H1 (cell line): ENCODE measurements around the gene SEMA3E. TPM values are rescaled to one million over a fixed set of nuclear protein-coding genes. Genes with fewer than 3 reads are reported as not detected.

Source experiments
- CTCF ChIA-PET: fragments of 300-600 bp; sonication (Branson Sonifier 250); formaldehyde crosslinking; loops from one replicate; lab custom pipeline; 2021; ENCODE audit not compliant: partially characterized antibody; lab: Charles Lee
- POLR2A ChIA-PET: fragments of 300-600 bp; sonication (Branson Sonifier 250); formaldehyde crosslinking; loops from one replicate; lab custom pipeline; 2021; ENCODE audit warnings: inconsistent platforms; ENCODE audit not compliant: partially characterized antibody; lab: Charles Lee
- DNase-seq, 2 experiments: peaks; one replicate each; pipeline versions ENCODE4 v3.0.0 to v3.0.0-alpha.2; 2010 to 2022; ENCODE audit warnings: low spot score in 2 of 2, low read depth in 1 of 2, mixed read lengths in 1 of 2
- FAIRE-seq: peaks from 2 replicates; lab custom pipeline; 2011; peaks lifted over from hg19 to GRCh38; lab: Jason Lieb, UNC
- H2AFZ ChIP-seq: 2 replicates; pipeline ENCODE4 v1.8.1; 2012; ENCODE audit warnings: low read length, inconsistent platforms
- H2AK5ac ChIP-seq: 2 replicates; pipeline ENCODE4 v1.6.1; 2013; ENCODE audit warnings: low read depth, low read length
- H2BK120ac ChIP-seq: replicated peaks from 2 replicates; pipeline ENCODE3; 2013; ENCODE audit warnings: low read depth, low read length, inconsistent platforms
- H2BK12ac ChIP-seq: 2 replicates; pipeline ENCODE4 v1.6.1; 2013; ENCODE audit warnings: low read depth, low read length
- H2BK15ac ChIP-seq: 2 replicates; pipeline ENCODE4 v1.6.1; 2013; ENCODE audit warnings: low read length
- H2BK20ac ChIP-seq: 2 replicates; pipeline ENCODE4 v1.6.1; 2013; ENCODE audit warnings: low read length
- H2BK5ac ChIP-seq: 2 replicates; pipeline ENCODE4 v1.6.1; 2013; ENCODE audit warnings: low read depth, low read length
- H3K14ac ChIP-seq: 2 replicates; pipeline ENCODE4 v1.6.1; 2013; ENCODE audit warnings: inconsistent platforms; ENCODE audit not compliant: insufficient read length
- H3K18ac ChIP-seq: 2 replicates; pipeline ENCODE4 v1.6.1; 2013; ENCODE audit warnings: low read length; ENCODE audit errors: extremely low read depth
- H3K23ac ChIP-seq: 2 replicates; pipeline ENCODE4 v1.6.1; 2013; ENCODE audit warnings: inconsistent platforms; ENCODE audit not compliant: insufficient read length
- H3K23me2 ChIP-seq: 2 replicates; pipeline ENCODE4 v1.6.1; 2013; ENCODE audit warnings: low read depth, low read length
- H3K27ac ChIP-seq: 2 replicates; pipeline ENCODE4 v1.6.1; 2011; ENCODE audit warnings: low read depth, low read length, inconsistent platforms
- H3K27me3 ChIP-seq, 4 experiments: replicated peaks in 1 of 4; 1 replicate in 1 of 4; 2 replicates in 3 of 4; pipeline versions ENCODE4 v1.6.1 to v1.8.1; 2011 to 2013; ENCODE audit warnings: low read length in 3 of 4, mild to moderate bottlenecking in 3 of 4, inconsistent platforms in 2 of 4, mixed read lengths in 2 of 4, moderate library complexity in 1 of 4; ENCODE audit not compliant: control insufficient read depth in 3 of 4, insufficient read depth in 3 of 4; ENCODE audit errors: extremely low read depth in 1 of 4
- H3K36me3 ChIP-seq, 4 experiments: 2 replicates each; pipeline versions ENCODE4 v1.6.1 to v1.8.1; 2011 to 2013; ENCODE audit warnings: mild to moderate bottlenecking in 4 of 4, low read length in 3 of 4, moderate library complexity in 2 of 4, control low read depth in 1 of 4, inconsistent platforms in 1 of 4; ENCODE audit not compliant: insufficient read depth in 4 of 4, control insufficient read depth in 2 of 4
- H3K4ac ChIP-seq: replicated peaks from 2 replicates; pipeline ENCODE3; 2013; ENCODE audit warnings: low read length, low read depth, mixed read lengths, inconsistent platforms; ENCODE audit not compliant: insufficient read length
- H3K4me1 ChIP-seq, 4 experiments: replicated peaks in 1 of 4; 1 replicate in 1 of 4; 2 replicates in 3 of 4; pipeline versions ENCODE4 v1.6.1 to v1.8.1; 2011 to 2013; ENCODE audit warnings: low read length in 3 of 4, inconsistent platforms in 2 of 4, mixed read lengths in 1 of 4; ENCODE audit not compliant: insufficient read depth in 4 of 4, control insufficient read depth in 3 of 4
- H3K4me2 ChIP-seq, 2 experiments: 2 replicates each; pipeline versions ENCODE4 v1.6.1 to v1.8.1; 2011 to 2013; ENCODE audit warnings: low read depth in 2 of 2, low read length in 2 of 2, control low read depth in 1 of 2, inconsistent platforms in 1 of 2, mild to moderate bottlenecking in 1 of 2; ENCODE audit not compliant: insufficient read depth in 1 of 2
- H3K4me3 ChIP-seq, 4 experiments: fragments of 200-600, 300-600 bp in 1 of 4; sonication (generic), shearing (Covaris generic), sonication (Bioruptor Twin) in 1 of 4; 2 replicates each; pipeline versions ENCODE4 v1.5.1 to v1.8.1; 2011 to 2016; ENCODE audit warnings: low read length in 4 of 4, low read depth in 3 of 4, control low read depth in 2 of 4, inconsistent platforms in 2 of 4, mild to moderate bottlenecking in 2 of 4, mixed read lengths in 1 of 4, moderate library complexity in 1 of 4; ENCODE audit not compliant: insufficient read depth in 2 of 4; ENCODE audit errors: extremely low read depth in 1 of 4
- H3K56ac ChIP-seq: replicated peaks from 2 replicates; pipeline ENCODE3; 2013; ENCODE audit warnings: low read depth, mild to moderate bottlenecking, mixed read lengths, low read length, inconsistent platforms; ENCODE audit not compliant: insufficient read length
- H3K79me1 ChIP-seq: 2 replicates; pipeline ENCODE4 v1.6.1; 2013; ENCODE audit warnings: low read depth, low read length, control low read depth
- H3K79me2 ChIP-seq, 2 experiments: 2 replicates each; pipeline versions ENCODE4 v1.6.1 to v1.8.1; 2012 to 2013; ENCODE audit warnings: low read length in 2 of 2, mild to moderate bottlenecking in 2 of 2, inconsistent platforms in 1 of 2; ENCODE audit not compliant: insufficient read depth in 2 of 2, control insufficient read depth in 1 of 2
- H3K9ac ChIP-seq, 4 experiments: replicated peaks in 1 of 4; 1 replicate in 1 of 4; 2 replicates in 3 of 4; pipeline versions ENCODE4 v1.6.1 to v1.8.1; 2011 to 2013; ENCODE audit warnings: low read depth in 3 of 4, low read length in 3 of 4, control low read depth in 2 of 4, mild to moderate bottlenecking in 2 of 4, moderate library complexity in 2 of 4, inconsistent platforms in 1 of 4; ENCODE audit errors: extremely low read depth in 1 of 4
- H3K9me3 ChIP-seq, 2 experiments: 2 replicates each; pipeline versions ENCODE4 v1.6.1 to v1.8.1; 2012 to 2013; ENCODE audit warnings: mild to moderate bottlenecking in 2 of 2, moderate library complexity in 2 of 2, control low read depth in 1 of 2, inconsistent platforms in 1 of 2, low read depth in 1 of 2, low read length in 1 of 2, mixed read lengths in 1 of 2; ENCODE audit not compliant: insufficient read depth in 2 of 2
- H4K20me1 ChIP-seq, 2 experiments: replicated peaks in 1 of 2; 2 replicates each; pipeline versions ENCODE3 to v1.8.1; 2011 to 2013; ENCODE audit warnings: inconsistent platforms in 2 of 2, low read length in 2 of 2, mild to moderate bottlenecking in 1 of 2; ENCODE audit not compliant: insufficient read depth in 2 of 2, control insufficient read depth in 1 of 2
- H4K5ac ChIP-seq: 2 replicates; pipeline ENCODE4 v1.6.1; 2013; ENCODE audit warnings: low read length, low read depth, mixed read lengths, inconsistent platforms; ENCODE audit not compliant: insufficient read length
- H4K8ac ChIP-seq: 2 replicates; pipeline ENCODE4 v1.8.0; 2013; ENCODE audit warnings: mild to moderate bottlenecking, moderate library complexity, low read length, inconsistent platforms; ENCODE audit not compliant: insufficient read depth; ENCODE audit errors: extremely low read depth
- H4K91ac ChIP-seq: replicated peaks from 2 replicates; pipeline ENCODE3; 2013; ENCODE audit warnings: low read length, mixed read lengths, inconsistent platforms; ENCODE audit not compliant: insufficient read length
- CHD1 ChIP-seq: IDR thresholded peaks from 2 replicates; pipeline ENCODE4 v1.6.1; 2012; ENCODE audit warnings: low read depth, low read length, improper control_type of control experiment
- FOSL1 ChIP-seq: IDR thresholded peaks from 2 replicates; pipeline ENCODE4 v1.6.1; 2011; ENCODE audit warnings: mild to moderate bottlenecking, low read depth, low read length, moderate library complexity; ENCODE audit not compliant: insufficient read depth
- GABPA ChIP-seq: IDR thresholded peaks from 2 replicates; pipeline ENCODE4 v1.6.1; 2011; ENCODE audit warnings: mild to moderate bottlenecking, low read length, moderate library complexity, borderline replicate concordance; ENCODE audit not compliant: insufficient read depth
- HDAC2 ChIP-seq, 2 experiments: fragments of 300-600 bp in 1 of 2; sonication (generic) in 1 of 2; IDR thresholded peaks; 2 replicates each; pipeline ENCODE4 v1.6.1; 2011 to 2012; ENCODE audit warnings: low read depth in 2 of 2, low read length in 2 of 2, mild to moderate bottlenecking in 2 of 2, moderate library complexity in 2 of 2, borderline replicate concordance in 1 of 2, inconsistent platforms in 1 of 2
- NRF1 ChIP-seq: IDR thresholded peaks from 2 replicates; pipeline ENCODE4 v1.6.1; 2011; ENCODE audit warnings: mild to moderate bottlenecking, low read depth, low read length, improper control_type of control experiment
- RAD21 ChIP-seq, 2 experiments: IDR thresholded peaks in 1 of 2; conservative IDR thresholded peaks in 1 of 2; 2 replicates each; pipeline ENCODE4 v1.6.1; 2011; ENCODE audit warnings: low read depth in 2 of 2, low read length in 2 of 2, improper control_type of control experiment in 1 of 2, inconsistent platforms in 1 of 2, mild to moderate bottlenecking in 1 of 2, moderate library complexity in 1 of 2
- RFX5 ChIP-seq: IDR thresholded peaks from 2 replicates; pipeline ENCODE4 v1.6.1; 2011; ENCODE audit warnings: low read depth, low read length, improper control_type of control experiment, borderline replicate concordance
- WGBS, 2 experiments: shearing (Covaris generic) in 1 of 2; methylation state at CpG; one replicate each; pipeline versions ENCODE4 v1.1.6 to v1.1.7; 2013 to 2015; ENCODE audit warnings: low lambda C conversion rate in 2 of 2, mixed read lengths in 2 of 2, inconsistent platforms in 1 of 2, low coverage in 1 of 2, missing lambda C conversion rate in 1 of 2; ENCODE audit not compliant: insufficient replicate concordance in 2 of 2, insufficient coverage in 1 of 2, insufficient read length in 1 of 2; ENCODE audit errors: extremely low coverage in 1 of 2, missing lambda C conversion rate in 1 of 2; 5-methylcytosine and 5-hydroxymethylcytosine counted together
- polyA plus RNA-seq, 7 experiments: library from polyadenylated mRNA; depleted of rRNA in 3 of 7; stranded (reverse) in 5 of 7; unstranded in 2 of 7; fragments of >200 nt in 5 of 7; fragments of 200-250 nt in 2 of 7; gene quantifications; 1 replicate in 5 of 7; 2 replicates in 1 of 7; 4 replicates in 1 of 7; pipeline versions ENCODE4 v1.2.1 to v1.2.3, GENCODE V29; 2011 to 2013; ENCODE audit warnings: missing spikeins in 2 of 7, mixed read lengths in 2 of 7
- total RNA-seq: library from RNA; stranded (reverse); fragmentation: NEBNext Ultra II Directional; extraction: Animal tissue kit (Norgen Biotek cat#: 25700); gene quantifications from 2 replicates; pipeline ENCODE4 v1.2.1, GENCODE V29; 2021
- TF ChIP-seq, protein P1 (sequence below): IDR thresholded peaks from 2 replicates; pipeline ENCODE4 v1.6.1; 2012; ENCODE audit warnings: low read length, inconsistent platforms
- TF ChIP-seq, protein P2 (sequence below): IDR thresholded peaks from 2 replicates; pipeline ENCODE4 v1.6.1; 2012; ENCODE audit warnings: inconsistent platforms

Gene SEMA3E
- total and polyA plus RNA-seq, 2 of the 8 experiments (the other 6 are each of a cell fraction or from before 2014, with no cell fraction given): 0.93 to 0.94 TPM

- FAIRE-seq: no peak
- no peak overlapping the region for H2BK15ac ChIP-seq
These were observed 201.3 kb downstream of the SEMA3E start for GRCh38 chr7:83447681-83448080.

More at GRCh38 chr7:83447681-83448080, 201.3 kb downstream of the SEMA3E start:
- Histone ChIP-seq H3K9me3 (no peaks in the 10 kb centered on the region), H3K4me2 (no peak overlapping the region), H4K91ac (no peak overlapping the region), H3K79me2 (no peaks in the 10 kb centered on the region), H3K36me3 (no peaks in the 10 kb centered on the region), H4K20me1 (no peaks in the 10 kb centered on the region), H3K18ac (no peak overlapping the region), H2BK20ac (no peak overlapping the region), H3K14ac (no peak overlapping the region), H2BK5ac (no peak overlapping the region), H2AFZ (no peak overlapping the region), H4K5ac (no peak overlapping the region), H3K4me3 (no peak overlapping the region), H3K9ac (no peak overlapping the region), H3K4me1 (peaks cover 0 to 30% (median 13%) of the 10 kb centered on the region in 4 experiments; a peak in 5 of 7 replicates), H2BK120ac (no peak overlapping the region), H3K4ac (no peak overlapping the region), H4K8ac (no peak overlapping the region), H3K27me3 (no peaks in the 10 kb centered on the region), H3K79me1 (peaks cover 2% of the 10 kb centered on the region; the same call in 1 of the 2 replicates), H3K27ac (no peak overlapping the region), H2AK5ac (no peak overlapping the region), H3K56ac (no peak overlapping the region), H3K23me2 (no peaks in the 10 kb centered on the region), H3K23ac (no peak overlapping the region), H2BK12ac (no peak overlapping the region)
- ChIA-PET CTCF (interaction anchor here (0.9 to 2.9 kb wide), 2 partner anchors 32 to 164 kb away, joined by 3 to 8 read pairs; no protein-coding TSS in a partner anchor), POLR2A (interaction anchor here (0.6 to 17.7 kb wide), 4 partner anchors 10 to 183 kb away, joined by 4 to 135 read pairs (median 7); no protein-coding TSS in a partner anchor)
- TF ChIP-seq, protein P1, sequence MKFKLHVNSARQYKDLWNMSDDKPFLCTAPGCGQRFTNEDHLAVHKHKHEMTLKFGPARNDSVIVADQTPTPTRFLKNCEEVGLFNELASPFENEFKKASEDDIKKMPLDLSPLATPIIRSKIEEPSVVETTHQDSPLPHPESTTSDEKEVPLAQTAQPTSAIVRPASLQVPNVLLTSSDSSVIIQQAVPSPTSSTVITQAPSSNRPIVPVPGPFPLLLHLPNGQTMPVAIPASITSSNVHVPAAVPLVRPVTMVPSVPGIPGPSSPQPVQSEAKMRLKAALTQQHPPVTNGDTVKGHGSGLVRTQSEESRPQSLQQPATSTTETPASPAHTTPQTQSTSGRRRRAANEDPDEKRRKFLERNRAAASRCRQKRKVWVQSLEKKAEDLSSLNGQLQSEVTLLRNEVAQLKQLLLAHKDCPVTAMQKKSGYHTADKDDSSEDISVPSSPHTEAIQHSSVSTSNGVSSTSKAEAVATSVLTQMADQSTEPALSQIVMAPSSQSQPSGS: no peak
- TF ChIP-seq GABPA (no peak), NRF1 (no peak), RAD21 (IDR thresholded peaks at IDR 0.05 in 1 of 2, conservative IDR thresholded peaks at IDR 0.05 in 1 of 2; ENCODE audit: low read depth in 2 of 2, low read length in 2 of 2) (no peak), HDAC2 (IDR thresholded peaks at IDR 0.05; ENCODE audit: borderline replicate concordance in 1 of 2, low read depth in 2 of 2, low read length in 2 of 2) (no peak), CHD1 (no peak), FOSL1 (no peak), RFX5 (no peak)
- TF ChIP-seq, protein P2, sequence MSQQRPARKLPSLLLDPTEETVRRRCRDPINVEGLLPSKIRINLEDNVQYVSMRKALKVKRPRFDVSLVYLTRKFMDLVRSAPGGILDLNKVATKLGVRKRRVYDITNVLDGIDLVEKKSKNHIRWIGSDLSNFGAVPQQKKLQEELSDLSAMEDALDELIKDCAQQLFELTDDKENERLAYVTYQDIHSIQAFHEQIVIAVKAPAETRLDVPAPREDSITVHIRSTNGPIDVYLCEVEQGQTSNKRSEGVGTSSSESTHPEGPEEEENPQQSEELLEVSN: no peak
- 97% methylated on average over 2 of the region's 2 CpGs; no CpG with 5 or more reads in 1 of the 2 experiments for WGBS, 2 experiments
- DNase-seq: no peak
